ENCODE results near the gene GPRASP2.

The GPRASP2 gene

GRCh38 chrX:102767287-102767686 is 55.0 kb downstream of the GPRASP2 start:
- Histone ChIP-seq H3K4me3 (no peak overlapping the region), H3K9me3 (ENCODE audit: low read depth, low read length) (no peaks in the 10 kb centered on the region), H3K36me3 (ENCODE audit: insufficient read depth, low read length) (no peaks in the 10 kb centered on the region), H3K27ac (no peak overlapping the region), H3K9ac (ENCODE audit: insufficient read length) (no peak overlapping the region)
- DNase-seq (ENCODE audit: low read depth, low spot score): no peak
- no peak for TF ChIP-seq FOXP2 (optimal IDR thresholded peaks at IDR 0.05; ENCODE audit: control extremely low read depth, extremely low read length, insufficient read depth)
- no peak for TF ChIP-seq POLR2AphosphoS5 (IDR thresholded peaks at IDR 0.05; ENCODE audit: borderline replicate concordance, low read depth, low read length)
- TF ChIP-seq EZH2 (IDR thresholded peaks at IDR 0.05): no peak
